ENCODE data around the gene VSTM5. TPM values are rescaled to one million over a fixed set of nuclear protein-coding genes. Genes with fewer than 3 reads are reported as not detected.

VSTM5 gene
- total RNA-seq, 3 donors from 2014 or later (not counting 1 experiment from before 2014, with no cell fraction given) = not detected

DNA sequence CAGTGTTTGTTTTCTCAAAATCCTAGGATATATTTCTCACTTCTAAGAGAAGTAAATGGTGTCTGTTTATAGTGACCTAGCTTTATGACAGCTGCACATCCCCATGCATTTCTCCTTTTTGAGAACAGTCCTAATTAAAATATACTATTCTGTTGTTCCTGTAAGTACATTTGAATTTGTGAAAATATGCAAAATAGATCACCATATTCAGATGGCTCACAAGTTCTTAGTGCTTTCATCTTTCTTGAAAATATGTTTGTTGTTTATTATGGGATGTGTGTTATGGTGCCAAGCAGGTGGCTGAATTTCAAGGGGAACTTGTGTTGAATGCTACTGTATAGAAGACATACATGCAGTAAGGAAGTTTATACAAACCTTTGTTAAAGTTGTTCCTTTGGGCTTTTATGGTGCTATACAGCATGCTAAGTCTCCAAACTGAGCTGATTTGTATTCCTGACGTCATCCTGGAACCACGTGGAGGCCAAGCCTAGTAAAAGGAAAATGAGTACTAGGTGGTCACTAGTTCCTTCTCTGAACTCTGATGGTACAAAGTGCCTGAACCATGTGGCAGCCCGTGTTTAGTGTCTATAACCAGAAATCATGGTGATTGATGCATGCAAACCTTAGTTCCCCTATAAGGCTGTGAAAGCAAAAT, 7.8 kb upstream of the VSTM5 start:
- Mint-ChIP-seq H3K4me3 (no peak overlapping the region), H3K27ac (no peak overlapping the region), H3K36me3 (no peaks in the 10 kb centered on the region), H3K9me3 (no peaks in the 10 kb centered on the region), H3K27me3 (ENCODE audit: low read depth in 2 of 2) (peaks cover 0 to 17% of the 10 kb centered on the region in 2 donors), H3K4me1 (no peaks in the 10 kb centered on the region)
- intact Hi-C loops (cut with micrococcal nuclease) = no loop called here
- Histone ChIP-seq H3K4me1 (ENCODE audit: control insufficient read depth, insufficient read depth, low read length) (no peaks in the 10 kb centered on the region), H3K36me3 (ENCODE audit: control insufficient read depth, insufficient read depth, low read length) (no peaks in the 10 kb centered on the region), H3K27me3 (ENCODE audit: control insufficient read depth, insufficient read depth, low read length) (no peaks in the 10 kb centered on the region), H3K9me3 (ENCODE audit: control insufficient read depth, insufficient read depth, low read length) (no peaks in the 10 kb centered on the region), H3K4me3 (ENCODE audit: low read length) (no peak overlapping the region), H3K27ac (ENCODE audit: low read length) (no peak overlapping the region)
- ATAC-seq (no peak), DNase-seq (no peak)
- TF ChIP-seq, protein P1, sequence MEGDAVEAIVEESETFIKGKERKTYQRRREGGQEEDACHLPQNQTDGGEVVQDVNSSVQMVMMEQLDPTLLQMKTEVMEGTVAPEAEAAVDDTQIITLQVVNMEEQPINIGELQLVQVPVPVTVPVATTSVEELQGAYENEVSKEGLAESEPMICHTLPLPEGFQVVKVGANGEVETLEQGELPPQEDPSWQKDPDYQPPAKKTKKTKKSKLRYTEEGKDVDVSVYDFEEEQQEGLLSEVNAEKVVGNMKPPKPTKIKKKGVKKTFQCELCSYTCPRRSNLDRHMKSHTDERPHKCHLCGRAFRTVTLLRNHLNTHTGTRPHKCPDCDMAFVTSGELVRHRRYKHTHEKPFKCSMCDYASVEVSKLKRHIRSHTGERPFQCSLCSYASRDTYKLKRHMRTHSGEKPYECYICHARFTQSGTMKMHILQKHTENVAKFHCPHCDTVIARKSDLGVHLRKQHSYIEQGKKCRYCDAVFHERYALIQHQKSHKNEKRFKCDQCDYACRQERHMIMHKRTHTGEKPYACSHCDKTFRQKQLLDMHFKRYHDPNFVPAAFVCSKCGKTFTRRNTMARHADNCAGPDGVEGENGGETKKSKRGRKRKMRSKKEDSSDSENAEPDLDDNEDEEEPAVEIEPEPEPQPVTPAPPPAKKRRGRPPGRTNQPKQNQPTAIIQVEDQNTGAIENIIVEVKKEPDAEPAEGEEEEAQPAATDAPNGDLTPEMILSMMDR (IDR thresholded peaks at IDR 0.05) = no peak
- 57% methylated on average over 3 of the region's 3 CpGs for WGBS (ENCODE audit: insufficient coverage)

DNA sequence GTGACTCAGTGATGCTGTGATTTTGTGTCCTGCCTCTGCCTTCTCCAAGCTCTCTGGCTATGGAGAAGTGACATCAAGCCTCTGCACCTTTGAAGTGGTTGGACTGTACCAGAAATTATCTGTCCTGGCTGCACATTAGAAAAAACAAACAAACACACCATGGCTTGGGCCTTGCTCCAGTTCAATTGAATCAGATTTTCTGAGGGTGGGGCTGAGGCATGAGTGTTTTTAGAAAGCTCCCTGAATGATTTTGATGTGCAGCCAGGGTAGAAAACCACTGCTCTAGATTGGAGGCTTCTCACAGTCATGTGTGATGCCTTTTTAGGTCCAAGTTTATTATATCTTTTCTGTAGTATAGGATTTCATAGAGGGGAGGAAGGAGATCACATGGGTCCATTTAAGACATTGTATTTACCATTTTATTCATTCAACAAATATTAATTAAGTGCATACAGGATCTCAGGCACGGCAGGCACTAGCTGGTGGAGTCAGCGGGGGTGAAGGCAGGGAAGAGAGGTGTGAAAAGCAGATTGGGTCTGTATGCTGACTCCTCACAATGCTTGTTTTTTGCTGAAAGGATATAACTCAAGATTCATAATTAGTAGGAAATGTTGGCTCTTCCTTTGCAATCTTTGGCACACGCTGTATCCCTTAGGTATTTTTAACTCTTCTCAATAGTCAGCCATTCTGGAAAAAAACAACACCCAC, 7.1 kb upstream of the VSTM5 start:
- Mint-ChIP-seq H3K4me1 (no peaks in the 10 kb centered on the region), H3K27ac (no peak overlapping the region), H3K36me3 (no peaks in the 10 kb centered on the region), H3K27me3 (ENCODE audit: low read depth in 2 of 2) (peaks cover 5 to 24% of the 10 kb centered on the region in 2 donors), H3K9me3 (no peaks in the 10 kb centered on the region), H3K4me3 (no peak overlapping the region)
- Histone ChIP-seq H3K36me3 (ENCODE audit: control insufficient read depth, insufficient read depth, low read length) (no peaks in the 10 kb centered on the region), H3K27ac (ENCODE audit: low read length) (no peak overlapping the region), H3K4me1 (ENCODE audit: control insufficient read depth, insufficient read depth, low read length) (no peaks in the 10 kb centered on the region), H3K27me3 (ENCODE audit: control insufficient read depth, insufficient read depth, low read length) (no peaks in the 10 kb centered on the region), H3K4me3 (ENCODE audit: low read length) (no peak overlapping the region), H3K9me3 (ENCODE audit: control insufficient read depth, insufficient read depth, low read length) (no peaks in the 10 kb centered on the region)
- DNase-seq (no peak), ATAC-seq (no peak)
- WGBS (ENCODE audit: insufficient coverage) = 97% methylated on average over 3 of the region's 3 CpGs
- intact Hi-C loops (cut with micrococcal nuclease) = no loop called here
- TF ChIP-seq, protein P1 (IDR thresholded peaks at IDR 0.05) = no peak

DNA sequence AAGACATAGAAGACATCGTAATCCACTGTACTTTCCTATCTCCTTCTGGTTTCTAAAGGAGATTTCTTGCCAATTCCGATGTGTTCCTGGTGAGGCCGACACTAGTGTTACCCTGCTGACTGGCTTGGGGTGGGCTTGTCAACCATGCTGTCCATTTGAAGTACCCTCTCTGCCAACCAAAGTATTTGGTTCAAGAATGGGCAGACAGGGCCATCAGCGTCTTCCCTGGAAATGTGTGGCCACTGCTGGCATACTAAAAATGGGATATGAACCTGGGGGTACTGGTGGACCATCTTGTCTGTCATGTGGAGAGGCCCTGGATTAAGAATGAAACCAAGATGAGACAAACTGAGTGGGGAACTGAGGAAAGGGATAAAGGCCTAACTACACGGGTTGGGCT, 1.8 kb upstream of the VSTM5 start:
- Mint-ChIP-seq H3K4me3 (no peak overlapping the region), H3K9me3 (no peaks in the 10 kb centered on the region), H3K4me1 (no peaks in the 10 kb centered on the region), H3K36me3 (no peaks in the 10 kb centered on the region), H3K27ac (no peak overlapping the region), H3K27me3 (ENCODE audit: low read depth in 2 of 2) (peaks cover 17 to 25% of the 10 kb centered on the region in 2 donors)
- H3K9me3 ChIP-seq (ENCODE audit: control insufficient read depth, insufficient read depth, low read length) = no peaks in the 10 kb centered on the region
- H3K4me3 ChIP-seq (ENCODE audit: low read length) = no peak overlapping the region
- no peaks in the 10 kb centered on the region for H3K4me1 ChIP-seq (ENCODE audit: control insufficient read depth, insufficient read depth, low read length)
- TF ChIP-seq, protein P1 (IDR thresholded peaks at IDR 0.05) = no peak
- 91% methylated on average over 5 of the region's 5 CpGs for WGBS (ENCODE audit: insufficient coverage)
- peaks cover 7% of the 10 kb centered on the region for H3K27me3 ChIP-seq (ENCODE audit: control insufficient read depth, insufficient read depth, low read length)
- no peaks in the 10 kb centered on the region for H3K36me3 ChIP-seq (ENCODE audit: control insufficient read depth, insufficient read depth, low read length)
- H3K27ac ChIP-seq (ENCODE audit: low read length) = no peak overlapping the region
- DNase-seq = no peak
- no peak for ATAC-seq
- intact Hi-C loops (cut with micrococcal nuclease) = no loop called here
